Measurements from ENCODE around the gene CAMK4. TPM values are rescaled to one million over a fixed set of nuclear protein-coding genes. Genes with fewer than 3 reads are reported as not detected.

The CAMK4 gene
- total RNA-seq, 1 donor from 2014 or later, result 3.8 TPM

- no peaks in the 10 kb centered on the region for H3K9me3 ChIP-seq (ENCODE audit: insufficient read depth, low read depth, low read length)
- no peaks in the 10 kb centered on the region for H3K27me3 ChIP-seq (ENCODE audit: insufficient read depth, low read length)
- peak within 1 kb of the TSS; percentile 78 for H3K27ac Mint-ChIP-seq (ENCODE audit: unreplicated experiment)
- peak within 1 kb of the TSS; percentile 97 for H3K9ac ChIP-seq (ENCODE audit: low read length)
- H3K9me3 Mint-ChIP-seq (ENCODE audit: unreplicated experiment), result peaks cover 2% of the 10 kb centered on the region
- peak within 1 kb of the TSS; percentile 78 for H3K4me3 ChIP-seq (ENCODE audit: insufficient read depth, low read depth, low read length)
- H3K36me3 ChIP-seq (ENCODE audit: insufficient read depth, low read length), result no peaks in the 10 kb centered on the region
- no peaks in the 10 kb centered on the region for H3K27me3 Mint-ChIP-seq (ENCODE audit: low read depth, unreplicated experiment)
- H3K79me2 ChIP-seq (ENCODE audit: insufficient read depth, low read length), result peaks cover 48% of the 10 kb centered on the region
- no peaks in the 10 kb centered on the region for H3K36me3 Mint-ChIP-seq (ENCODE audit: low read depth, unreplicated experiment)
- H2AFZ ChIP-seq (ENCODE audit: low read depth, low read length), result peak within 1 kb of the TSS; percentile 79
- H3K4me1 Mint-ChIP-seq (ENCODE audit: low read depth, unreplicated experiment), result peaks cover 13% of the 10 kb centered on the region
- H3K4me1 ChIP-seq (ENCODE audit: insufficient read depth, low read length), result peaks cover 3% of the 10 kb centered on the region
- peak; percentile 58 for FAIRE-seq
- DNase-seq (ENCODE audit: low read depth), result peak; percentile 96
- H3K4me2 ChIP-seq (ENCODE audit: low read length), result peak within 1 kb of the TSS; percentile 97
- peak within 1 kb of the TSS; percentile 93 for H3K27ac ChIP-seq (ENCODE audit: low read depth, low read length)
- H4K20me1 ChIP-seq (ENCODE audit: insufficient read depth, low read length), result peaks cover 25% of the 10 kb centered on the region
- TF ChIP-seq, protein P1, sequence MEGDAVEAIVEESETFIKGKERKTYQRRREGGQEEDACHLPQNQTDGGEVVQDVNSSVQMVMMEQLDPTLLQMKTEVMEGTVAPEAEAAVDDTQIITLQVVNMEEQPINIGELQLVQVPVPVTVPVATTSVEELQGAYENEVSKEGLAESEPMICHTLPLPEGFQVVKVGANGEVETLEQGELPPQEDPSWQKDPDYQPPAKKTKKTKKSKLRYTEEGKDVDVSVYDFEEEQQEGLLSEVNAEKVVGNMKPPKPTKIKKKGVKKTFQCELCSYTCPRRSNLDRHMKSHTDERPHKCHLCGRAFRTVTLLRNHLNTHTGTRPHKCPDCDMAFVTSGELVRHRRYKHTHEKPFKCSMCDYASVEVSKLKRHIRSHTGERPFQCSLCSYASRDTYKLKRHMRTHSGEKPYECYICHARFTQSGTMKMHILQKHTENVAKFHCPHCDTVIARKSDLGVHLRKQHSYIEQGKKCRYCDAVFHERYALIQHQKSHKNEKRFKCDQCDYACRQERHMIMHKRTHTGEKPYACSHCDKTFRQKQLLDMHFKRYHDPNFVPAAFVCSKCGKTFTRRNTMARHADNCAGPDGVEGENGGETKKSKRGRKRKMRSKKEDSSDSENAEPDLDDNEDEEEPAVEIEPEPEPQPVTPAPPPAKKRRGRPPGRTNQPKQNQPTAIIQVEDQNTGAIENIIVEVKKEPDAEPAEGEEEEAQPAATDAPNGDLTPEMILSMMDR (IDR thresholded peaks at IDR 0.05; ENCODE audit: insufficient read depth, low read depth, low read length), result no peak
- TF ChIP-seq EZH2 (IDR thresholded peaks at IDR 0.05; ENCODE audit: insufficient read depth, low read length), result no peak
- H3K4me3 Mint-ChIP-seq (ENCODE audit: unreplicated experiment), result peak within 1 kb of the TSS; percentile 92
These were observed 288.4 kb downstream of the CAMK4 start, which contains the start of gene STARD4 for GRCh38 chr5:111512375-111513130. TSS of gene STARD4 (minus strand) at chr5:111512535. CDS start at chr5:111507433, 5,102 bp downstream.

DNA sequence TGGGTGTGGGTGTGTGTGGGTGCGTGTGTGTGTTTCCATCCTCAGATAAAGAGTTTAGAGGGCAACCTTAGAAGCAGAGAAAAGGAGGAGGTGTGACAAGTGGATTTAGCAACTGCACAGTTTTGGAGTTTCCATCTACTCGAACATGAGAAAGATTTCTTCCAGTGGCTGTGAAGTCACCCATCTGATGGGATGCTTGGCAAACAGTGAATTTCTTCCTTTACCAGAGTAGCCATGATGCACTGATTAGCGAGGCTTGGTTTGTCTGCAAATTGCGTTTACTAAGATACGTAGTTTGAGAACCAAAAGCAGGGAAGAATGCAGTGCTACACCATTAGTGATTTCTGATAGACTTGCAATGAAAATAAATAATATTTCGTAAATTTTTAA lies 288.9 kb downstream of the CAMK4 start:
- peak overlapping the region; percentile 90 for H3K9ac ChIP-seq (ENCODE audit: low read length)
- peak overlapping the region; percentile 78 for H3K4me3 ChIP-seq (ENCODE audit: insufficient read depth, low read depth, low read length)
- no peaks in the 10 kb centered on the region for H3K9me3 ChIP-seq (ENCODE audit: insufficient read depth, low read depth, low read length)
- H3K36me3 Mint-ChIP-seq (ENCODE audit: low read depth, unreplicated experiment), result no peaks in the 10 kb centered on the region
- DNase-seq (ENCODE audit: low read depth) (no peak), FAIRE-seq (peak; percentile 77)
- H3K4me1 Mint-ChIP-seq (ENCODE audit: low read depth, unreplicated experiment), result peaks cover 10% of the 10 kb centered on the region
- peak overlapping the region; percentile 72 for H2AFZ ChIP-seq (ENCODE audit: low read depth, low read length)
- H3K79me2 ChIP-seq (ENCODE audit: insufficient read depth, low read length), result peaks cover 42% of the 10 kb centered on the region
- H3K27ac ChIP-seq (ENCODE audit: low read depth, low read length), result peak overlapping the region; percentile 93
- peaks cover 20% of the 10 kb centered on the region for H4K20me1 ChIP-seq (ENCODE audit: insufficient read depth, low read length)
- H3K4me3 Mint-ChIP-seq (ENCODE audit: unreplicated experiment), result peak overlapping the region; percentile 92
- no peaks in the 10 kb centered on the region for H3K36me3 ChIP-seq (ENCODE audit: insufficient read depth, low read length)
- H3K27me3 Mint-ChIP-seq (ENCODE audit: low read depth, unreplicated experiment), result no peaks in the 10 kb centered on the region
- peaks cover 3% of the 10 kb centered on the region for H3K4me1 ChIP-seq (ENCODE audit: insufficient read depth, low read length)
- peak overlapping the region; percentile 73 for H3K27ac Mint-ChIP-seq (ENCODE audit: unreplicated experiment)
- H3K9me3 Mint-ChIP-seq (ENCODE audit: unreplicated experiment), result peaks cover 2% of the 10 kb centered on the region
- TF ChIP-seq EZH2 (IDR thresholded peaks at IDR 0.05; ENCODE audit: insufficient read depth, low read length), result no peak
- TF ChIP-seq, protein P1 (IDR thresholded peaks at IDR 0.05; ENCODE audit: insufficient read depth, low read depth, low read length), result no peak
- H3K27me3 ChIP-seq (ENCODE audit: insufficient read depth, low read length), result no peaks in the 10 kb centered on the region
- peak overlapping the region; percentile 97 for H3K4me2 ChIP-seq (ENCODE audit: low read length)

GRCh38 chr5:111514087-111514486 lies 289.9 kb downstream of the CAMK4 start:
- no peak overlapping the region for H3K4me3 ChIP-seq (ENCODE audit: insufficient read depth, low read depth, low read length)
- H3K9ac ChIP-seq (ENCODE audit: low read length), result no peak overlapping the region
- no peak overlapping the region for H2AFZ ChIP-seq (ENCODE audit: low read depth, low read length)
- DNase-seq (ENCODE audit: low read depth) (no peak), FAIRE-seq (no peak)
- H3K4me1 Mint-ChIP-seq (ENCODE audit: low read depth, unreplicated experiment), result peaks cover 10% of the 10 kb centered on the region
- peak overlapping the region; percentile 60 for H3K4me3 Mint-ChIP-seq (ENCODE audit: unreplicated experiment)
- peaks cover 12% of the 10 kb centered on the region for H4K20me1 ChIP-seq (ENCODE audit: insufficient read depth, low read length)
- H3K27me3 ChIP-seq (ENCODE audit: insufficient read depth, low read length), result no peaks in the 10 kb centered on the region
- H3K36me3 ChIP-seq (ENCODE audit: insufficient read depth, low read length), result no peaks in the 10 kb centered on the region
- no peak overlapping the region for H3K4me2 ChIP-seq (ENCODE audit: low read length)
- H3K9me3 Mint-ChIP-seq (ENCODE audit: unreplicated experiment), result peaks cover 2% of the 10 kb centered on the region
- no peaks in the 10 kb centered on the region for H3K36me3 Mint-ChIP-seq (ENCODE audit: low read depth, unreplicated experiment)
- H3K27ac ChIP-seq (ENCODE audit: low read depth, low read length), result no peak overlapping the region
- no peaks in the 10 kb centered on the region for H3K27me3 Mint-ChIP-seq (ENCODE audit: low read depth, unreplicated experiment)
- TF ChIP-seq, protein P1 (IDR thresholded peaks at IDR 0.05; ENCODE audit: insufficient read depth, low read depth, low read length), result no peak
- no peak for TF ChIP-seq EZH2 (IDR thresholded peaks at IDR 0.05; ENCODE audit: insufficient read depth, low read length)
- H3K79me2 ChIP-seq (ENCODE audit: insufficient read depth, low read length), result peaks cover 33% of the 10 kb centered on the region
- no peaks in the 10 kb centered on the region for H3K9me3 ChIP-seq (ENCODE audit: insufficient read depth, low read depth, low read length)
- H3K4me1 ChIP-seq (ENCODE audit: insufficient read depth, low read length), result peaks cover 3% of the 10 kb centered on the region
- H3K27ac Mint-ChIP-seq (ENCODE audit: unreplicated experiment), result no peak overlapping the region
